K562 (cell line): Measurements from ENCODE around the gene ERVK3-1. TPM values are rescaled to one million over a fixed set of nuclear protein-coding genes. Genes with fewer than 3 reads are reported as not detected.

ENCODE experiments used
- ATAC-seq: fragments of 200-7000 bp; cut with Tn5 transposase; 3 replicates; pipeline ENCODE4 v1.9.1; 2020; ENCODE audit warnings: moderate library complexity
- BruUV-seq: library from RNA; stranded (reverse); fragments of 400-500 nt; replicated peaks from 2 replicates; lab custom pipeline; 2021; lab: Mats Ljungman, UMichigan
- CTCF ChIA-PET: fragments of 300-600 bp; formaldehyde crosslinking; extraction: SDS; loops from one replicate; lab custom pipeline; 2021; ENCODE audit warnings: low intra/inter-chr PET ratio; lab: Yijun Ruan, JAX
- POLR2A ChIA-PET: fragments of 300-600, 350-650 bp; sonication (Branson Sonifier 250); formaldehyde crosslinking; extraction: SDS; loops from one replicate; lab custom pipeline; 2021; ENCODE audit warnings: antibody characterized with exemption, inconsistent platforms; lab: Yijun Ruan, JAX
- DNase-seq, 4 experiments: peaks; one replicate each; pipeline versions ENCODE4 v3.0.0 to v3.0.0-alpha.2; 2011 to 2018; ENCODE audit warnings: low spot score in 3 of 4, mixed read lengths in 3 of 4; ENCODE audit errors: extremely low read depth in 1 of 4
- FAIRE-seq: peaks from 2 replicates; lab custom pipeline; 2011; peaks lifted over from hg19 to GRCh38; lab: Jason Lieb, UNC
- H2AFZ ChIP-seq: 2 replicates; pipeline ENCODE4 v1.6.0; 2011; ENCODE audit warnings: low read depth, low read length, control low read depth, inconsistent platforms
- H3K27ac ChIP-seq: fragments of 200-600 bp; 3 replicates; pipeline ENCODE4 v1.8.0; 2011; ENCODE audit warnings: low read depth, mild to moderate bottlenecking, control low read depth, inconsistent platforms, low read length, moderate library complexity, mixed read lengths; ENCODE audit errors: extremely low read depth
- H3K27me3 ChIP-seq, 2 experiments: fragments of 300-600 bp in 1 of 2; 2 replicates in 1 of 2; 3 replicates in 1 of 2; pipeline versions ENCODE4 v1.6.0 to v1.8.0; 2011; ENCODE audit warnings: inconsistent platforms in 2 of 2, low read length in 2 of 2, mild to moderate bottlenecking in 1 of 2, mixed read lengths in 1 of 2, moderate library complexity in 1 of 2; ENCODE audit not compliant: control insufficient read depth in 2 of 2, insufficient read depth in 2 of 2
- H3K36me3 ChIP-seq: fragments of 300-600 bp; 3 replicates; pipeline ENCODE4 v1.8.0; 2011; ENCODE audit warnings: mild to moderate bottlenecking, low read length, inconsistent platforms; ENCODE audit not compliant: control insufficient read depth, insufficient read depth
- H3K4me1 ChIP-seq, 2 experiments: fragments of 200-600 bp in 1 of 2; replicated peaks in 1 of 2; 2 replicates in 1 of 2; 3 replicates in 1 of 2; pipeline versions ENCODE4 v1.5.1 to v1.8.0; 2011; ENCODE audit warnings: inconsistent platforms in 2 of 2, low read length in 2 of 2, mild to moderate bottlenecking in 1 of 2, mixed read lengths in 1 of 2, moderate library complexity in 1 of 2; ENCODE audit not compliant: control insufficient read depth in 2 of 2, insufficient read depth in 2 of 2
- H3K4me2 ChIP-seq: 2 replicates; pipeline ENCODE4 v1.6.1; 2011; ENCODE audit warnings: low read length, control low read depth, inconsistent platforms, mixed read lengths; ENCODE audit not compliant: insufficient read depth
- H3K4me3 ChIP-seq: fragments of 200-600 bp; sonication (generic), shearing (Covaris generic); 2 replicates; pipeline ENCODE4 v1.5.1; 2016; ENCODE audit warnings: control low read depth, inconsistent platforms
- H3K79me2 ChIP-seq: fragments of 200-600 bp; 3 replicates; pipeline ENCODE4 v1.8.0; 2011; ENCODE audit warnings: low read length, inconsistent platforms; ENCODE audit not compliant: control insufficient read depth, insufficient read depth
- H3K9ac ChIP-seq, 2 experiments: 2 replicates each; pipeline versions ENCODE4 v1.6.0 to v1.6.1; 2011; ENCODE audit warnings: low read depth in 2 of 2, low read length in 2 of 2, control low read depth in 1 of 2, inconsistent platforms in 1 of 2, mild to moderate bottlenecking in 1 of 2, mixed read lengths in 1 of 2; ENCODE audit not compliant: insufficient read depth in 1 of 2
- H3K9me1 ChIP-seq: one replicate; pipeline ENCODE4 v1.6.0; 2011; ENCODE audit warnings: inconsistent platforms, mild to moderate bottlenecking, low read length, moderate library complexity; ENCODE audit not compliant: control insufficient read depth, insufficient read depth
- H3K9me3 ChIP-seq: replicated peaks from 2 replicates; pipeline ENCODE4 v1.5.1; 2011; ENCODE audit warnings: low read depth, low read length, inconsistent platforms; ENCODE audit not compliant: control insufficient read depth, insufficient read depth
- H4K20me1 ChIP-seq: replicated peaks from 2 replicates; pipeline ENCODE4 v1.6.1; 2011; ENCODE audit warnings: low read length, inconsistent platforms, mixed read lengths; ENCODE audit not compliant: control insufficient read depth, insufficient read depth
- DACH1 ChIP-seq: fragments of 450-650 bp; IDR thresholded peaks from 2 replicates; pipeline ENCODE4 v1.6.1; 2018; ENCODE audit not compliant: partially characterized antibody
- KDM5B ChIP-seq: fragments of 200-600 bp; sonication (generic); IDR thresholded peaks from 2 replicates; pipeline ENCODE4 v1.6.1; 2012; ENCODE audit warnings: low read depth, mild to moderate bottlenecking, moderate library complexity, low read length, control low read depth, inconsistent platforms; ENCODE audit not compliant: insufficient replicate concordance
- NCOA1 ChIP-seq: fragments of 450-650 bp; IDR thresholded peaks from 2 replicates; pipeline ENCODE4 v1.6.1; 2016; ENCODE audit warnings: low read depth
- NFIC ChIP-seq: fragments of 450-650 bp; IDR thresholded peaks from 2 replicates; pipeline ENCODE4 v1.6.1; 2017; ENCODE audit warnings: mild to moderate bottlenecking, inconsistent platforms
- PTRF ChIP-seq: fragments of 450-650 bp; IDR thresholded peaks from 2 replicates; pipeline ENCODE4 v1.6.1; 2016; ENCODE audit warnings: mild to moderate bottlenecking, missing genetic modification characterization, missing compliant biosample characterization
- TAL1 ChIP-seq: fragments of 450-650 bp; IDR thresholded peaks from 2 replicates; pipeline ENCODE4 v1.6.1; 2016; ENCODE audit warnings: mild to moderate bottlenecking
- TCF3 ChIP-seq: sonication (generic); formaldehyde crosslinking; IDR thresholded peaks from 2 replicates; pipeline ENCODE4 v1.4.0; 2020; ENCODE audit warnings: mild to moderate bottlenecking, missing genetic modification reagents
- THAP12 ChIP-seq: fragments of 250-450 bp; sonication (Bioruptor Pico); IDR thresholded peaks from 2 replicates; pipeline ENCODE4 v1.9.0; 2021; ENCODE audit warnings: mild to moderate bottlenecking, inconsistent platforms
- TRIM25 ChIP-seq: fragments of 450-650 bp; IDR thresholded peaks from 2 replicates; pipeline ENCODE4 v1.7.0; 2016; ENCODE audit warnings: borderline replicate concordance
- ZNF436 ChIP-seq: fragments of 250-450, 450-650 bp; sonication (Bioruptor Pico); formaldehyde crosslinking; IDR thresholded peaks from 2 replicates; pipeline ENCODE4 v1.7.0; 2020; ENCODE audit warnings: mild to moderate bottlenecking
- ZNF586 ChIP-seq: fragments of 450-650 bp; formaldehyde crosslinking; conservative IDR thresholded peaks from 2 replicates; pipeline ENCODE4 v1.4.0; 2020; ENCODE audit warnings: mild to moderate bottlenecking, moderate library complexity
- ZSCAN29 ChIP-seq: fragments of 450-650 bp; IDR thresholded peaks from 2 replicates; pipeline ENCODE4 v1.6.1; 2017
- WGBS: fragments of 100-300 bp; shearing (Covaris generic); methylation state at CpG from one replicate; pipeline ENCODE4 v1.1.6; 2016; ENCODE audit warnings: low coverage, mixed read lengths; ENCODE audit not compliant: insufficient coverage; ENCODE audit errors: missing lambda C conversion rate; 5-methylcytosine and 5-hydroxymethylcytosine counted together
- in situ Hi-C: fragments of 300-500 bp; cut with MboI; formaldehyde crosslinking; loops from 4 replicates; pipeline ENCODE4 v1.15.0; 2018; ENCODE audit warnings: inconsistent platforms, mixed read lengths
- intact Hi-C: fragments of 100-400 bp; cut with micrococcal nuclease; formaldehyde crosslinking; loops from 2 replicates; pipeline ENCODE4 v1.14.2; 2022
- polyA plus RNA-seq, 8 experiments: library from polyadenylated mRNA; depleted of rRNA in 4 of 8; stranded (reverse) in 5 of 8; unstranded in 3 of 8; fragments of >200 nt; fragmentation: Nextera tagmentation in 2 of 8; fragmentation: Illumina TruSeq in 1 of 8; extraction: Ambion mirVana in 2 of 8; extraction: Trizol in 1 of 8; gene quantifications; 2 replicates each; pipeline versions ENCODE4 v1.2.1 to v1.2.3, GENCODE V29; 2011 to 2014; ENCODE audit warnings: inconsistent platforms in 1 of 8, missing spikeins in 1 of 8
- total RNA-seq, 7 experiments: library from RNA; depleted of rRNA in 6 of 7; stranded (reverse); fragments of >200 nt in 6 of 7; fragmentation: Illumina TruSeq in 2 of 7; extraction: Trizol in 2 of 7; gene quantifications; 2 replicates each; pipeline versions ENCODE4 v1.2.1 to v1.2.3, GENCODE V29; 2011 to 2021; ENCODE audit warnings: low replicate concordance in 1 of 7

The ERVK3-1 gene
- total and polyA plus RNA-seq, 9 of the 15 experiments (the other 6 are each of a cell fraction or from before 2014, with no cell fraction given): 87.6 to 299 (median 119) TPM

GRCh38 chr19:58334691-58335249 lies 29.6 kb downstream of the ERVK3-1 start:
- POLR2A ChIA-PET: interaction anchor here (0.6 to 2.4 kb wide), 3 partner anchors 12 to 27 kb away, joined by 3 to 11 read pairs (median 3); no protein-coding TSS in a partner anchor
- ATAC-seq (no peak), FAIRE-seq (no peak), DNase-seq (no peak)
- no peak for TF ChIP-seq THAP12 (CRISPR knock-in tag)
- H3K36me3 ChIP-seq: peaks cover 49% of the 10 kb centered on the region
- H3K4me3 ChIP-seq: no peak overlapping the region
- CTCF ChIA-PET: no interaction called here
- intact Hi-C loops (no loop called here), in situ Hi-C loops (no loop called here)
- 94% methylated on average over 19 of the region's 19 CpGs for whole genome bisulfite sequencing
- no peak overlapping the region for H3K27ac ChIP-seq
- H3K79me2 ChIP-seq: peaks cover 9% of the 10 kb centered on the region; the same call in 2 of the 3 replicates
- no peak overlapping the region for H2AFZ ChIP-seq
- peaks cover 9 to 19% of the 10 kb centered on the region in 2 experiments; a peak in 4 of 5 replicates for H3K4me1 ChIP-seq
- no TSS peak for BruUV-seq
- no peaks in the 10 kb centered on the region for H4K20me1 ChIP-seq
- H3K9me3 ChIP-seq: peaks cover 2% of the 10 kb centered on the region; the same call in 1 of the 2 replicates
- no peak overlapping the region for H3K4me2 ChIP-seq
- no peaks in the 10 kb centered on the region for H3K9me1 ChIP-seq
- H3K9ac ChIP-seq: no peak overlapping the region
- no peaks in the 10 kb centered on the region for H3K27me3 ChIP-seq

GRCh38 chr19:58335630-58336029 lies 30.5 kb downstream of the ERVK3-1 start:
- no TSS peak for BruUV-seq
- Histone ChIP-seq H4K20me1 (no peaks in the 10 kb centered on the region), H3K4me2 (no peak overlapping the region), H3K9me1 (no peaks in the 10 kb centered on the region), H3K79me2 (peaks cover 4% of the 10 kb centered on the region; the same call in 1 of the 3 replicates), H3K27me3 (no peaks in the 10 kb centered on the region), H3K9ac (no peak overlapping the region), H3K36me3 (peaks cover 53% of the 10 kb centered on the region), H3K27ac (no peak overlapping the region), H3K9me3 (peaks cover 2% of the 10 kb centered on the region; the same call in 1 of the 2 replicates), H3K4me1 (peaks cover 9 to 13% of the 10 kb centered on the region in 2 experiments; a peak in 4 of 5 replicates), H3K4me3 (no peak overlapping the region), H2AFZ (no peak overlapping the region)
- 80% methylated on average over 3 of the region's 3 CpGs for WGBS
- in situ Hi-C loops (no loop called here), intact Hi-C loops (no loop called here)
- ATAC-seq: no peak
- FAIRE-seq: no peak
- ChIA-PET POLR2A (interaction anchor here (0.6 kb wide), 1 partner anchor 50 kb away, joined by 3 read pairs; no protein-coding TSS in a partner anchor), CTCF (no interaction called here)
- no peak for DNase-seq
- no peak for TF ChIP-seq KDM5B
- no peak for TF ChIP-seq PTRF
- no peak for TF ChIP-seq ZNF436
- no peak for TF ChIP-seq TAL1
- no peak for TF ChIP-seq TRIM25
- TF ChIP-seq NFIC: no peak
- no peak for TF ChIP-seq NCOA1
- no peak for TF ChIP-seq ZNF586
- no peak for TF ChIP-seq TCF3
- TF ChIP-seq DACH1: no peak
- TF ChIP-seq ZSCAN29: no peak
